ENCODE results near the gene TMEM167A.

DNA sequence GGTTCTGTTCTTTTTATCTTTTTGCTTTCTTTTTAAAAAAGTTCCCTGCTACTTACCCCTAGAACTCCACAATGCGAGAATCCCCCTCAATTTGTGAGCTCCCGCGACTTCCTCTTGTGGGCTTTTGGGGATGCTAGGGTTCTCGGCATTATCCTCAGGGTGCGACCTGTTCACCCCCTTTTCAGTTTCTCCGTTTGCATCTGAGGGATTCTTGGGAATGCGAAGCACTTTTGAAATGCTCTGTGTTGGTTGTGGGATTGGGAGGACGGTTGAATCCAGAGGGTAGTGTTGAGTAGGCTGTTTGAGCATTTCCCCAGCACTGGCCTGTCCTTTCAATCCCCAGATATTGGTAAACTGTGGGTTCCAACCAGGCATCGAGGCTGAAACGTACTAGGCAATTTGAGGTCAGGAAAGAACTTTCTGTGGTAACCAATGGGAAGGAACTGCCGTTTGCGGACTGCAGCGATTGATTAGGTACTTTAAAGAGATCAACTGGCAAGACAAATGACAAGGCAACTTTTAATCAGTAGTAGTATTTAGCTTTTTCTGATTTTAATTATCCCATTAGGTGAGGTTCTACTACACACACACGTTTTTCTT is 568 bp upstream of the TMEM167A start:
- TF ChIP-seq, protein P1, sequence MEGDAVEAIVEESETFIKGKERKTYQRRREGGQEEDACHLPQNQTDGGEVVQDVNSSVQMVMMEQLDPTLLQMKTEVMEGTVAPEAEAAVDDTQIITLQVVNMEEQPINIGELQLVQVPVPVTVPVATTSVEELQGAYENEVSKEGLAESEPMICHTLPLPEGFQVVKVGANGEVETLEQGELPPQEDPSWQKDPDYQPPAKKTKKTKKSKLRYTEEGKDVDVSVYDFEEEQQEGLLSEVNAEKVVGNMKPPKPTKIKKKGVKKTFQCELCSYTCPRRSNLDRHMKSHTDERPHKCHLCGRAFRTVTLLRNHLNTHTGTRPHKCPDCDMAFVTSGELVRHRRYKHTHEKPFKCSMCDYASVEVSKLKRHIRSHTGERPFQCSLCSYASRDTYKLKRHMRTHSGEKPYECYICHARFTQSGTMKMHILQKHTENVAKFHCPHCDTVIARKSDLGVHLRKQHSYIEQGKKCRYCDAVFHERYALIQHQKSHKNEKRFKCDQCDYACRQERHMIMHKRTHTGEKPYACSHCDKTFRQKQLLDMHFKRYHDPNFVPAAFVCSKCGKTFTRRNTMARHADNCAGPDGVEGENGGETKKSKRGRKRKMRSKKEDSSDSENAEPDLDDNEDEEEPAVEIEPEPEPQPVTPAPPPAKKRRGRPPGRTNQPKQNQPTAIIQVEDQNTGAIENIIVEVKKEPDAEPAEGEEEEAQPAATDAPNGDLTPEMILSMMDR (IDR thresholded peaks at IDR 0.05), result no peak
- no peak for TF ChIP-seq POLR2AphosphoS5 (IDR thresholded peaks at IDR 0.05)
- no peak for TF ChIP-seq POLR2A (IDR thresholded peaks at IDR 0.05; ENCODE audit: low read depth)

Data from esophagus muscularis mucosa (tissue), 3 donors.